GM23338 (cell line): ENCODE measurements around the gene LRBA. TPM values are rescaled to one million over a fixed set of nuclear protein-coding genes. Genes with fewer than 3 reads are reported as not detected.

ENCODE experiments used
- ATAC-seq: fragments of 200-7000 bp; cut with Tn5 transposase; 3 replicates; pipeline ENCODE4 v1.9.1; 2020
- DNase-seq: peaks from one replicate; pipeline ENCODE4 v3.0.0-alpha.2; 2015; ENCODE audit warnings: low spot score
- H2AFZ ChIP-seq: fragments of 200-600 bp; sonication (generic); 2 replicates; pipeline ENCODE4 v1.8.0; 2016; ENCODE audit warnings: antibody characterized with exemption, mild to moderate bottlenecking, moderate library complexity
- H3F3A ChIP-seq: fragments of 200-600 bp; sonication (generic); replicated peaks from 2 replicates; pipeline ENCODE4 v1.8.0; 2017; ENCODE audit warnings: antibody characterized with exemption, mixed run types, low read depth
- H3K27ac ChIP-seq: fragments of 200-600 bp; sonication (generic); 2 replicates; pipeline ENCODE4 v1.6.1; 2016; ENCODE audit warnings: low read depth
- H3K27me3 ChIP-seq: fragments of 200-600 bp; sonication (generic); 2 replicates; pipeline ENCODE4 v1.8.0; 2016; ENCODE audit warnings: mild to moderate bottlenecking, mixed run types, moderate library complexity; ENCODE audit not compliant: insufficient read depth
- H3K36me3 ChIP-seq: fragments of 200-600 bp; sonication (generic); 2 replicates; pipeline ENCODE4 v1.8.0; 2016; ENCODE audit warnings: mild to moderate bottlenecking; ENCODE audit not compliant: insufficient read depth
- H3K4me1 ChIP-seq: fragments of 200-600 bp; sonication (generic); 2 replicates; pipeline ENCODE4 v1.8.0; 2016; ENCODE audit warnings: mild to moderate bottlenecking, moderate library complexity; ENCODE audit not compliant: insufficient read depth
- H3K4me2 ChIP-seq: fragments of 200-600 bp; sonication (generic); 2 replicates; pipeline ENCODE4 v1.7.1; 2017; ENCODE audit warnings: mixed run types
- H3K4me3 ChIP-seq: fragments of 200-600 bp; sonication (generic); 2 replicates; pipeline ENCODE4 v1.6.1; 2016; ENCODE audit warnings: mixed run types
- H3K79me2 ChIP-seq: fragments of 200-600 bp; sonication (generic); replicated peaks from 2 replicates; pipeline ENCODE4 v1.8.0; 2017; ENCODE audit warnings: mild to moderate bottlenecking; ENCODE audit not compliant: insufficient read depth
- H3K9me2 ChIP-seq: fragments of 200-600 bp; sonication (generic); 2 replicates; pipeline ENCODE4 v1.8.0; 2017; ENCODE audit not compliant: insufficient read depth
- H4K20me1 ChIP-seq: fragments of 200-600 bp; sonication (generic); replicated peaks from 2 replicates; pipeline ENCODE4 v1.8.0; 2017; ENCODE audit warnings: mild to moderate bottlenecking; ENCODE audit not compliant: insufficient read depth
- H3K27ac Mint-ChIP-seq: 2 replicates; pipeline ENCODE4 v1.8.0; 2020; ENCODE audit warnings: inconsistent platforms, mild to moderate bottlenecking, moderate library complexity, mixed read lengths
- H3K27me3 Mint-ChIP-seq: 3 replicates; pipeline ENCODE4 v1.8.0; 2022; ENCODE audit warnings: low read depth, mild to moderate bottlenecking, moderate library complexity, mixed read lengths, inconsistent platforms; ENCODE audit not compliant: insufficient read depth, poor library complexity
- H3K36me3 Mint-ChIP-seq: 3 replicates; pipeline ENCODE4 v1.8.0; 2021; ENCODE audit warnings: low read depth, mild to moderate bottlenecking, inconsistent platforms, moderate library complexity, mixed read lengths
- H3K4me1 Mint-ChIP-seq: 3 replicates; pipeline ENCODE4 v1.8.0; 2020; ENCODE audit warnings: mild to moderate bottlenecking, inconsistent platforms, mixed read lengths
- H3K4me3 Mint-ChIP-seq: 3 replicates; pipeline ENCODE4 v1.8.0; 2021; ENCODE audit warnings: moderate library complexity, mild to moderate bottlenecking, inconsistent platforms, mixed read lengths
- H3K9me3 Mint-ChIP-seq: 3 replicates; pipeline ENCODE4 v1.8.0; 2020; ENCODE audit warnings: moderate library complexity, mild to moderate bottlenecking, inconsistent platforms, mixed read lengths
- CREB1 ChIP-seq: fragments of 250-450 bp; sonication (Bioruptor Pico); IDR thresholded peaks from 2 replicates; pipeline ENCODE4 v1.5.0; 2020; ENCODE audit warnings: low read depth, mild to moderate bottlenecking, moderate library complexity
- EZH2phosphoT487 ChIP-seq: fragments of 200-600 bp; sonication (generic); IDR thresholded peaks from one replicate; pipeline ENCODE4 v1.8.1; 2018; ENCODE audit warnings: antibody characterized with exemption; ENCODE audit not compliant: unreplicated experiment
- JUNB ChIP-seq: IDR thresholded peaks from one replicate; pipeline ENCODE4 v1.6.1; 2016; ENCODE audit warnings: antibody characterized with exemption; ENCODE audit not compliant: unreplicated experiment
- NANOG ChIP-seq: IDR thresholded peaks from 2 replicates; pipeline ENCODE4 v1.6.1; 2016; ENCODE audit warnings: antibody characterized with exemption, borderline replicate concordance
- POLR2AphosphoS5 ChIP-seq: IDR thresholded peaks from 2 replicates; pipeline ENCODE4 v1.6.1; 2016; ENCODE audit warnings: antibody characterized with exemption, low read depth
- STAT1 ChIP-seq: IDR thresholded peaks from one replicate; pipeline ENCODE4 v1.6.1; 2016; ENCODE audit warnings: antibody characterized with exemption; ENCODE audit not compliant: unreplicated experiment
- ZNF114 ChIP-seq: fragments of 250-450 bp; sonication (Bioruptor Pico); IDR thresholded peaks from 2 replicates; pipeline ENCODE4 v1.5.0; 2020; ENCODE audit warnings: mild to moderate bottlenecking, moderate library complexity
- ZNF331 ChIP-seq: fragments of 250-450 bp; sonication (Bioruptor Pico); IDR thresholded peaks from 2 replicates; pipeline ENCODE4 v1.5.0; 2020; ENCODE audit warnings: low read depth, mild to moderate bottlenecking, moderate library complexity
- polyA plus RNA-seq: library from polyadenylated mRNA; unstranded; fragments of >200 nt; fragmentation: Nextera tagmentation; extraction: Ambion mirVana; gene quantifications from 2 replicates; pipeline ENCODE4 v1.2.1, GENCODE V29; 2016
- total RNA-seq: library from RNA; depleted of rRNA; stranded (reverse); fragments of >200 nt; shearing (Covaris generic); gene quantifications from 2 replicates; pipeline ENCODE4 v1.2.3, GENCODE V29; 2014
- TF ChIP-seq, protein P1 (sequence below), 2 experiments: fragments of 200-600 bp in 1 of 2; sonication (generic) in 1 of 2; conservative IDR thresholded peaks; 2 replicates each; pipeline versions ENCODE4 v1.5.1 to v1.6.1; 2016 to 2017; ENCODE audit warnings: antibody characterized with exemption in 2 of 2, low read depth in 2 of 2, mild to moderate bottlenecking in 2 of 2, moderate library complexity in 1 of 2
- TF ChIP-seq, protein P2 (sequence below): fragments of 250-450 bp; sonication (Bioruptor Pico); IDR thresholded peaks from 2 replicates; pipeline ENCODE4 v1.5.0; 2020; ENCODE audit warnings: mild to moderate bottlenecking, moderate library complexity

LRBA gene
- total and polyA plus RNA-seq, 2 experiments from 2014 or later: 23.3 to 126 TPM

DNA sequence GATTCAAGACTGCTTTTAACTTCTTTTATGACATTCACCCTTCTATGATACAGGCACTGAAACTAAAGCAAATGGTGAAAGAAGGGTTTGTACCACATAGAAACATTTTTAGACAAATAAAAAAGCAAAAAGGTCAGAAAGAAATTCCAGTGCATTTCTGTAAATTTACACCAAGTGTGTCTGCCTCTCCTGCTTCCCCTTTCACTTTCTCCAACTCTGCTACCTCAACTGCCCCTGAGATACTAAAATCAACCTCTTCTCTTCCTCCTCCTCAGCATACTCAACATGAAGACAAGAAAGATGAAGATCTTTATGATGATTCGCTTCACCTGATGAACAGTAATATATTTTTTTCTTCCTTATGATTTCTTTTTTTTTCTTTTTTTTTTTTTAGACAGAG lies 187.9 kb downstream of the LRBA start (continued):
- TF ChIP-seq, protein P1, sequence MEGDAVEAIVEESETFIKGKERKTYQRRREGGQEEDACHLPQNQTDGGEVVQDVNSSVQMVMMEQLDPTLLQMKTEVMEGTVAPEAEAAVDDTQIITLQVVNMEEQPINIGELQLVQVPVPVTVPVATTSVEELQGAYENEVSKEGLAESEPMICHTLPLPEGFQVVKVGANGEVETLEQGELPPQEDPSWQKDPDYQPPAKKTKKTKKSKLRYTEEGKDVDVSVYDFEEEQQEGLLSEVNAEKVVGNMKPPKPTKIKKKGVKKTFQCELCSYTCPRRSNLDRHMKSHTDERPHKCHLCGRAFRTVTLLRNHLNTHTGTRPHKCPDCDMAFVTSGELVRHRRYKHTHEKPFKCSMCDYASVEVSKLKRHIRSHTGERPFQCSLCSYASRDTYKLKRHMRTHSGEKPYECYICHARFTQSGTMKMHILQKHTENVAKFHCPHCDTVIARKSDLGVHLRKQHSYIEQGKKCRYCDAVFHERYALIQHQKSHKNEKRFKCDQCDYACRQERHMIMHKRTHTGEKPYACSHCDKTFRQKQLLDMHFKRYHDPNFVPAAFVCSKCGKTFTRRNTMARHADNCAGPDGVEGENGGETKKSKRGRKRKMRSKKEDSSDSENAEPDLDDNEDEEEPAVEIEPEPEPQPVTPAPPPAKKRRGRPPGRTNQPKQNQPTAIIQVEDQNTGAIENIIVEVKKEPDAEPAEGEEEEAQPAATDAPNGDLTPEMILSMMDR (conservative IDR thresholded peaks at IDR 0.05; ENCODE audit: low read depth in 2 of 2): no peak
- no peak for TF ChIP-seq JUNB

DNA sequence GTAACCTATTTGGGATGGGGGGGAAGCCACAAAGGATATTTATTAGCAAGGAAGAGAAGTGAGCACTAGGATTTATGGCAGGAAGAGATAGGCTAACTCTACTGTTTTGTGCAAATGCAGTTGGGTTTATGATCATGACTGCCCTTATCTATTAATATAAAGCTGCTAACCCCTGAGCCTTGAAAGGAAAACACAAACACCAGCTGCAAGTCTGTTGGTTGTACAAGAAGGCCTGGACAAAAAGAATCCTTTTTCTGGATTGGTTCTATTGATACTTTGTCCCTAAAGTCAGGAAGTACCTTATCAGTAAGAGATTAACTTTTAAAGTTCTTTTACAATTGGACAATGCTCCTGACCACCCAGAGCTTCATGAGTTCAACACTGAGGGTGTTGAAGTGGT lies 188.8 kb downstream of the LRBA start:
- no peak for DNase-seq
- Histone ChIP-seq H3F3A (no peaks in the 10 kb centered on the region), H3K79me2 (no peaks in the 10 kb centered on the region), H2AFZ (no peak overlapping the region), H3K36me3 (no peaks in the 10 kb centered on the region), H3K4me2 (no peak overlapping the region), H3K9me2 (no peaks in the 10 kb centered on the region), H3K4me3 (no peak overlapping the region), H4K20me1 (no peaks in the 10 kb centered on the region), H3K27ac (no peak overlapping the region), H3K4me1 (no peaks in the 10 kb centered on the region), H3K27me3 (no peaks in the 10 kb centered on the region)
- Mint-ChIP-seq H3K36me3 (peaks cover 29% of the 10 kb centered on the region), H3K9me3 (no peaks in the 10 kb centered on the region), H3K4me3 (no peak overlapping the region), H3K27ac (peak overlapping the region; percentile 26; the same call in 1 of the 2 replicates), H3K27me3 (no peaks in the 10 kb centered on the region), H3K4me1 (peaks cover 6% of the 10 kb centered on the region; the same call in 2 of the 3 replicates)
- no peak for ATAC-seq
- no peak for TF ChIP-seq STAT1
- no peak for TF ChIP-seq ZNF331 (CRISPR knock-in tag)
- TF ChIP-seq, protein P2, sequence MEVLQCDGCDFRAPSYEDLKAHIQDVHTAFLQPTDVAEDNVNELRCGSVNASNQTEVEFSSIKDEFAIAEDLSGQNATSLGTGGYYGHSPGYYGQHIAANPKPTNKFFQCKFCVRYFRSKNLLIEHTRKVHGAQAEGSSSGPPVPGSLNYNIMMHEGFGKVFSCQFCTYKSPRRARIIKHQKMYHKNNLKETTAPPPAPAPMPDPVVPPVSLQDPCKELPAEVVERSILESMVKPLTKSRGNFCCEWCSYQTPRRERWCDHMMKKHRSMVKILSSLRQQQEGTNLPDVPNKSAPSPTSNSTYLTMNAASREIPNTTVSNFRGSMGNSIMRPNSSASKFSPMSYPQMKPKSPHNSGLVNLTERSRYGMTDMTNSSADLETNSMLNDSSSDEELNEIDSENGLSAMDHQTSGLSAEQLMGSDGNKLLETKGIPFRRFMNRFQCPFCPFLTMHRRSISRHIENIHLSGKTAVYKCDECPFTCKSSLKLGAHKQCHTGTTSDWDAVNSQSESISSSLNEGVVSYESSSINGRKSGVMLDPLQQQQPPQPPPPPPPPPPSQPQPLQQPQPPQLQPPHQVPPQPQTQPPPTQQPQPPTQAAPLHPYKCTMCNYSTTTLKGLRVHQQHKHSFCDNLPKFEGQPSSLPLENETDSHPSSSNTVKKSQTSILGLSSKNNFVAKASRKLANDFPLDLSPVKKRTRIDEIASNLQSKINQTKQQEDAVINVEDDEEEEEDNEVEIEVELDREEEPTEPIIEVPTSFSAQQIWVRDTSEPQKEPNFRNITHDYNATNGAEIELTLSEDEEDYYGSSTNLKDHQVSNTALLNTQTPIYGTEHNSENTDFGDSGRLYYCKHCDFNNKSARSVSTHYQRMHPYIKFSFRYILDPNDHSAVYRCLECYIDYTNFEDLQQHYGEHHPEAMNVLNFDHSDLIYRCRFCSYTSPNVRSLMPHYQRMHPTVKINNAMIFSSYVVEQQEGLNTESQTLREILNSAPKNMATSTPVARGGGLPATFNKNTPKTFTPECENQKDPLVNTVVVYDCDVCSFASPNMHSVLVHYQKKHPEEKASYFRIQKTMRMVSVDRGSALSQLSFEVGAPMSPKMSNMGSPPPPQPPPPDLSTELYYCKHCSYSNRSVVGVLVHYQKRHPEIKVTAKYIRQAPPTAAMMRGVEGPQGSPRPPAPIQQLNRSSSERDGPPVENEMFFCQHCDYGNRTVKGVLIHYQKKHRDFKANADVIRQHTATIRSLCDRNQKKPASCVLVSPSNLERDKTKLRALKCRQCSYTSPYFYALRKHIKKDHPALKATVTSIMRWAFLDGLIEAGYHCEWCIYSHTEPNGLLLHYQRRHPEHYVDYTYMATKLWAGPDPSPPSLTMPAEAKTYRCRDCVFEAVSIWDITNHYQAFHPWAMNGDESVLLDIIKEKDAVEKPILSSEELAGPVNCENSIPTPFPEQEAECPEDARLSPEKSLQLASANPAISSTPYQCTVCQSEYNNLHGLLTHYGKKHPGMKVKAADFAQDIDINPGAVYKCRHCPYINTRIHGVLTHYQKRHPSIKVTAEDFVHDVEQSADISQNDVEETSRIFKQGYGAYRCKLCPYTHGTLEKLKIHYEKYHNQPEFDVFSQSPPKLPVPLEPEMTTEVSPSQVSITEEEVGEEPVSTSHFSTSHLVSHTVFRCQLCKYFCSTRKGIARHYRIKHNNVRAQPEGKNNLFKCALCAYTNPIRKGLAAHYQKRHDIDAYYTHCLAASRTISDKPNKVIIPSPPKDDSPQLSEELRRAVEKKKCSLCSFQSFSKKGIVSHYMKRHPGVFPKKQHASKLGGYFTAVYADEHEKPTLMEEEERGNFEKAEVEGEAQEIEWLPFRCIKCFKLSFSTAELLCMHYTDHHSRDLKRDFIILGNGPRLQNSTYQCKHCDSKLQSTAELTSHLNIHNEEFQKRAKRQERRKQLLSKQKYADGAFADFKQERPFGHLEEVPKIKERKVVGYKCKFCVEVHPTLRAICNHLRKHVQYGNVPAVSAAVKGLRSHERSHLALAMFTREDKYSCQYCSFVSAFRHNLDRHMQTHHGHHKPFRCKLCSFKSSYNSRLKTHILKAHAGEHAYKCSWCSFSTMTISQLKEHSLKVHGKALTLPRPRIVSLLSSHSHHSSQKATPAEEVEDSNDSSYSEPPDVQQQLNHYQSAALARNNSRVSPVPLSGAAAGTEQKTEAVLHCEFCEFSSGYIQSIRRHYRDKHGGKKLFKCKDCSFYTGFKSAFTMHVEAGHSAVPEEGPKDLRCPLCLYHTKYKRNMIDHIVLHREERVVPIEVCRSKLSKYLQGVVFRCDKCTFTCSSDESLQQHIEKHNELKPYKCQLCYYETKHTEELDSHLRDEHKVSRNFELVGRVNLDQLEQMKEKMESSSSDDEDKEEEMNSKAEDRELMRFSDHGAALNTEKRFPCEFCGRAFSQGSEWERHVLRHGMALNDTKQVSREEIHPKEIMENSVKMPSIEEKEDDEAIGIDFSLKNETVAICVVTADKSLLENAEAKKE (CRISPR knock-in tag): no peak
- TF ChIP-seq CREB1: no peak
- no peak for TF ChIP-seq POLR2AphosphoS5
- no peak for TF ChIP-seq NANOG
- TF ChIP-seq EZH2phosphoT487: no peak
- TF ChIP-seq, protein P1 (conservative IDR thresholded peaks at IDR 0.05; ENCODE audit: low read depth in 2 of 2): no peak
- no peak for TF ChIP-seq ZNF114 (CRISPR knock-in tag)
